AG04449 (cell line): ENCODE data around the gene RALGAPA1.

ENCODE experiments used
- CTCF ChIA-PET: fragments of 350-600 bp; formaldehyde crosslinking; extraction: SDS; loops from one replicate; lab custom pipeline; 2021; ENCODE audit warnings: antibody characterized with exemption; lab: Yijun Ruan, JAX
- POLR2A ChIA-PET: fragments of 400-600, 350-600 bp; formaldehyde crosslinking; extraction: SDS; loops from one replicate; lab custom pipeline; 2020; ENCODE audit warnings: antibody characterized with exemption, inconsistent platforms; lab: Yijun Ruan, JAX
- DNase-seq: peaks from one replicate; pipeline ENCODE4 v3.0.0-alpha.2; 2010; ENCODE audit warnings: low read depth, low spot score
- H3K4me3 ChIP-seq: 2 replicates; pipeline ENCODE4 v1.5.1; 2011; ENCODE audit warnings: low read depth, mild to moderate bottlenecking, control low read depth, low read length
- TF ChIP-seq, protein P1 (sequence below): IDR thresholded peaks from one replicate; pipeline ENCODE4 v1.5.1; 2011; ENCODE audit warnings: mild to moderate bottlenecking, moderate library complexity, low read length, control low read depth, inconsistent platforms; ENCODE audit not compliant: insufficient read depth; ENCODE audit errors: missing control alignments

RALGAPA1 gene

DNA sequence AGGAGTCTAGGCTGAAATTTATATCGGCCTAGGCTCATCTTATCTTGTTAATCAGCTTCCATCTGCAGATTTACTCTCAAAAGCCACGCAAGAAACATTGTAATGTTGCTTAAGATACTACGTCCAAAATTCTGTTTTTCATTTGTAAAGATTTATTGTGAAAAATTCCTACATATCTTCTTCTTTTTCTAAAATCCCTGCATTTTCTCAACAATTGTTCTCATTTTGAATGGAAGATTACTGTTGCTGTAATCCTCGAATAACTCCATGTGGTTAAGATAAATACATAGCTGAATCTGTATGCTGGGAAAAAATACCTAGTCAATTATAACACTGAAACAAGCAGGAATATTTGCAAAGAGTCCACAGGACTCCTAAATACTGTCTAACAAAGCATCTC is 259.5 kb downstream of the RALGAPA1 start:
- no peak overlapping the region for H3K4me3 ChIP-seq
- DNase-seq = no peak
- POLR2A ChIA-PET = no interaction called here
- TF ChIP-seq, protein P1, sequence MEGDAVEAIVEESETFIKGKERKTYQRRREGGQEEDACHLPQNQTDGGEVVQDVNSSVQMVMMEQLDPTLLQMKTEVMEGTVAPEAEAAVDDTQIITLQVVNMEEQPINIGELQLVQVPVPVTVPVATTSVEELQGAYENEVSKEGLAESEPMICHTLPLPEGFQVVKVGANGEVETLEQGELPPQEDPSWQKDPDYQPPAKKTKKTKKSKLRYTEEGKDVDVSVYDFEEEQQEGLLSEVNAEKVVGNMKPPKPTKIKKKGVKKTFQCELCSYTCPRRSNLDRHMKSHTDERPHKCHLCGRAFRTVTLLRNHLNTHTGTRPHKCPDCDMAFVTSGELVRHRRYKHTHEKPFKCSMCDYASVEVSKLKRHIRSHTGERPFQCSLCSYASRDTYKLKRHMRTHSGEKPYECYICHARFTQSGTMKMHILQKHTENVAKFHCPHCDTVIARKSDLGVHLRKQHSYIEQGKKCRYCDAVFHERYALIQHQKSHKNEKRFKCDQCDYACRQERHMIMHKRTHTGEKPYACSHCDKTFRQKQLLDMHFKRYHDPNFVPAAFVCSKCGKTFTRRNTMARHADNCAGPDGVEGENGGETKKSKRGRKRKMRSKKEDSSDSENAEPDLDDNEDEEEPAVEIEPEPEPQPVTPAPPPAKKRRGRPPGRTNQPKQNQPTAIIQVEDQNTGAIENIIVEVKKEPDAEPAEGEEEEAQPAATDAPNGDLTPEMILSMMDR = no peak
- CTCF ChIA-PET = no interaction called here

DNA sequence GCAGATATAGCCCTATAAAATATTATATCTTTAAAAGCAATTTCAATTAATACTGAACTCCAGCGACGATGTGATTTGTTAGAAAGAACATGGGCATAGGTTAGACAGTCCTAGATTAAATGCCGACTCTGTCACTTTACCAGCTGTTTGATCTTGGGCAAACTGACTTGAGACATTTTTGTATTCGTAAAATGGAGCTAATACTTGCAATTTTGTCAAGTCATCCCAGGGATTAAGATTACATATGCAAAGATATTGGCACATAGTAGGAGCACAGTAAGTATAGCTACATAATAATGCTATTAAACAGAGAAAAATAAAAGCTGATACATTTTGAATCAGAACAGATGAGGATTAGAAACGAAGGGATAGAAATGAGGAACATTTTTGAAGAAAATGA is 266.1 kb downstream of the RALGAPA1 start:
- H3K4me3 ChIP-seq = no peak overlapping the region
- CTCF ChIA-PET = no interaction called here
- TF ChIP-seq, protein P1 = no peak
- DNase-seq = no peak
- POLR2A ChIA-PET = no interaction called here

DNA sequence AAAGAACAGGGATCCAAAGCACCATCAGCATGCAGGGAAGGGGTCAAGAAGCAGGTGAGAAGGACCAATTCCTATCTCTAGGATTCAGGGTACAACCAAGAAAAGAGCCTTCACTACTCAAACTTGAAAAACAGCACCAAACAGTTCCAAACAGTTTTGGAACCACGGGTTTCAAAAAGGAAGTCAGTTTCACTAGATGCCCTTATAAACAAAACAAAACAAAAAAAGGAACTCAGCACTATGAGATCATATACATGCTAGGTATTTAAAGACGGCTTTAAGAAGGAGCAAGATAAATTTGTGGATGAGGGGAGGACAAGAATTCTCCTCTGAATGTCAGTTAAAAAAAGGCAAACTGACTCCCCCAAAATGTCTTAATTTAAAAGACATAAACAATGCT is 269.1 kb downstream of the RALGAPA1 start:
- DNase-seq = no peak

DNA sequence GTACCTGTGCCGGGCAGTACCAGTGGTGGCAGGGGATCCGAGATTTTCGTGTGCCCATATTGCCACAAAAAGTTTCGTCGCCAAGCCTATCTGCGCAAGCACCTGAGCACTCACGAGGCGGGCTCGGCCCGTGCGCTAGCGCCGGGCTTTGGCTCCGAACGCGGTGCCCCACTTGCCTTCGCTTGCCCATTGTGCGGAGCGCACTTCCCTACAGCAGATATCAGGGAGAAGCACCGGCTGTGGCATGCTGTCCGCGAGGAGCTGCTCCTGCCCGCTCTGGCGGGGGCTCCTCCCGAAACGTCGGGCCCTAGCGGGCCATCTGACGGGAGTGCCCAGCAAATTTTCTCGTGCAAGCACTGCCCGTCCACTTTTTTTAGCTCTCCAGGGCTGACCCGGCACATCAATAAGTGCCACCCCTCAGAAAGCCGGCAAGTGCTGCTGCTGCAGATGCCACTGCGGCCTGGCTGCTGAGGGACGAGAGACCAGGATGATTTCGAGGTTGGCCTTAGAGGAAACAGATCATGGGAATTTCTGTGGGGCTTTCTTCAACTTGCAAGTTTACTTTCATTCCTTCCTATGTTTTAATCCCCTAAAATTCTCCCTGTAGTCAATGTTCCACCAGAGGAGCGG is 273.5 kb downstream of the RALGAPA1 start:
- TF ChIP-seq, protein P1 = no peak
- CTCF ChIA-PET = no interaction called here
- H3K4me3 ChIP-seq = peak overlapping the region; percentile 20; the same call in 1 of the 2 replicates
- POLR2A ChIA-PET = no interaction called here
- DNase-seq = no peak

More for the DNA sequence above, 269.1 kb downstream of the RALGAPA1 start:
- POLR2A ChIA-PET = no interaction called here
- TF ChIP-seq, protein P1 = no peak
- no peak overlapping the region for H3K4me3 ChIP-seq
- CTCF ChIA-PET = no interaction called here

DNA sequence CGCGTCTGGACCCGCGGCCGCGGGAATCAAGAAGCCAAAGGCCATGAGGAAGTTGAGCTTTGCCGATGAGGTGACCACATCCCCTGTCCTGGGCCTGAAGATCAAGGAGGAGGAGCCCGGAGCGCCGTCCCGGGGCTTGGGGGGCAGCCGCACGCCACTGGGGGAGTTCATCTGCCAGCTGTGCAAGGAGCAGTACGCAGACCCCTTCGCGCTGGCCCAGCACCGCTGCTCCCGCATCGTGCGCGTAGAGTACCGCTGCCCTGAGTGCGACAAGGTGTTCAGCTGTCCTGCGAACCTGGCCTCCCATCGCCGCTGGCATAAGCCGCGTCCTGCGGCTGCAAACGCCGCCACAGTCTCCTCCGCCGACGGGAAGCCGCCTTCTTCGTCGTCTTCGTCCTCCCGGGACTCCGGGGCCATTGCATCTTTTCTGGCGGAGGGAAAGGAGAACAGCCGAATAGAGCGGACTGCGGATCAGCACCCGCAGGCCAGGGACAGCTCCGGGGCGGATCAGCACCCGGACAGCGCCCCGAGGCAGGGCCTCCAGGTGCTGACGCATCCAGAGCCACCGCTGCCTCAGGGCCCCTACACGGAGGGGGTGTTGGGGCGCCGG is 274.1 kb downstream of the RALGAPA1 start:
- TF ChIP-seq, protein P1 = no peak
- POLR2A ChIA-PET = no interaction called here
- DNase-seq = no peak
- CTCF ChIA-PET = no interaction called here
- H3K4me3 ChIP-seq = peak overlapping the region; percentile 30

DNA sequence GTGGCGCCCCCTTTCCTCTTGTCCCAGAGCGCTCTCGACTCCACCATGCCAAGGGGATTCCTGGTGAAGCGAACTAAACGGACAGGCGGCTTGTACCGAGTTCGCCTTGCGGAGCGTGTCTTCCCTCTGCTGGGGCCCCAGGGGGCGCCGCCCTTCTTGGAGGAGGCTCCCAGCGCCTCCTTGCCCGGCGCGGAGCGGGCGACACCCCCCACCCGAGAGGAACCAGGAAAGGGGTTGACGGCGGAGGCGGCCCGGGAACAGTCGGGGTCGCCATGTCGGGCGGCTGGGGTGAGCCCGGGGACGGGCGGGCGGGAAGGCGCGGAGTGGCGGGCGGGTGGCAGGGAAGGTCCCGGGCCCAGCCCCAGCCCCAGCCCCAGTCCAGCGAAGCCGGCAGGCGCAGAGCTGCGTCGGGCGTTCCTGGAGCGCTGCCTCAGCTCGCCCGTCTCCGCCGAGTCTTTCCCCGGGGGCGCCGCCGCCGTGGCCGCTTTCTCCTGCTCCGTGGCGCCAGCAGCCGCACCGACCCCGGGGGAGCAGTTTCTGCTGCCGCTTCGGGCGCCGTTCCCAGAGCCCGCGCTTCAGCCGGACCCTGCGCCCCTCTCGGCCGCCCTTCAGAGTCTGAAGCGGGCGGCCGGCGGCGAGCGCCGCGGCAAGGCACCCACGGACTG is 274.8 kb downstream of the RALGAPA1 start:
- TF ChIP-seq, protein P1 = no peak
- DNase-seq = no peak
- POLR2A ChIA-PET = no interaction called here
- H3K4me3 ChIP-seq = peak overlapping the region; percentile 65
- CTCF ChIA-PET = interaction anchor here (1.1 kb wide), 1 partner anchor 153 kb away, joined by 4 read pairs; no protein-coding TSS in a partner anchor
